GM12878 (cell line): ENCODE measurements around the gene FUZ. TPM values are rescaled to one million over a fixed set of nuclear protein-coding genes. Genes with fewer than 3 reads are reported as not detected.
A peak's percentile ranks its signal among the peaks of the same experiment; 100 is the strongest.

Source experiments
- ATAC-seq: fragments of 200-7000 bp; cut with Tn5 transposase; 3 replicates; pipeline ENCODE4 v1.9.1; 2020; ENCODE audit warnings: mild to moderate bottlenecking, moderate library complexity
- BruUV-seq: library from RNA; stranded (reverse); fragments of 400-500 nt; replicated peaks from 2 replicates; lab custom pipeline; 2021; lab: Mats Ljungman, UMichigan
- CTCF ChIA-PET: fragments of 300-600 bp; sonication (Branson Sonifier 250); formaldehyde crosslinking; extraction: SDS; loops from one replicate; lab custom pipeline; 2021; ENCODE audit warnings: inconsistent platforms; lab: Yijun Ruan, JAX
- POLR2A ChIA-PET: fragments of 350-600 bp; formaldehyde crosslinking; extraction: SDS; loops from one replicate; lab custom pipeline; 2021; ENCODE audit warnings: inconsistent platforms; lab: Charles Lee
- RAD21 ChIA-PET: fragments of 300-600 bp; sonication (Branson Sonifier 250); formaldehyde crosslinking; loops from one replicate; lab custom pipeline; 2023; ENCODE audit warnings: antibody characterized with exemption; ENCODE audit not compliant: unreplicated experiment; lab: Charles Lee
- SMC1A ChIA-PET: fragments of 300-600 bp; sonication (Branson Sonifier 250); formaldehyde crosslinking; loops from one replicate; lab custom pipeline; 2023; ENCODE audit not compliant: unreplicated experiment, uncharacterized antibody; lab: Charles Lee
- DNase-seq: peaks from one replicate; pipeline ENCODE4 v3.0.0-alpha.2; 2011; ENCODE audit warnings: low read depth, low spot score
- FAIRE-seq: peaks from 3 replicates; lab custom pipeline; 2011; peaks lifted over from hg19 to GRCh38; lab: Jason Lieb, UNC
- H2AFZ ChIP-seq: 2 replicates; pipeline ENCODE4 v1.6.0; 2011; ENCODE audit warnings: low read depth, low read length, control low read depth; ENCODE audit not compliant: control insufficient read depth
- H3K27ac ChIP-seq: 2 replicates; pipeline ENCODE4 v1.5.1; 2011; ENCODE audit warnings: control low read depth; ENCODE audit not compliant: control insufficient read depth, insufficient read depth
- H3K27me3 ChIP-seq, 2 experiments: replicated peaks in 1 of 2; 2 replicates each; pipeline versions ENCODE4 v1.6.0 to v1.6.1; 2011; ENCODE audit warnings: low read length in 1 of 2; ENCODE audit not compliant: control insufficient read depth in 2 of 2, insufficient read depth in 2 of 2
- H3K36me3 ChIP-seq, 2 experiments: 2 replicates each; pipeline ENCODE4 v1.5.1; 2011; ENCODE audit warnings: low read length in 1 of 2; ENCODE audit not compliant: control insufficient read depth in 2 of 2, insufficient read depth in 2 of 2
- H3K4me1 ChIP-seq: 2 replicates; pipeline ENCODE4 v1.6.1; 2011; ENCODE audit warnings: mild to moderate bottlenecking, low read length, moderate library complexity, mixed read lengths; ENCODE audit not compliant: control insufficient read depth, insufficient read depth
- H3K4me2 ChIP-seq: 2 replicates; pipeline ENCODE4 v1.6.0; 2011; ENCODE audit warnings: control low read depth; ENCODE audit not compliant: control insufficient read depth, insufficient read depth
- H3K4me3 ChIP-seq: fragments of 200-600 bp; sonication (generic); 2 replicates; pipeline ENCODE4 v1.5.1; 2016
- H3K79me2 ChIP-seq: 2 replicates; pipeline ENCODE4 v1.6.0; 2011; ENCODE audit warnings: low read length; ENCODE audit not compliant: control insufficient read depth, insufficient read depth
- H3K9ac ChIP-seq: 2 replicates; pipeline ENCODE4 v1.8.0; 2011; ENCODE audit warnings: low read length, control low read depth, mixed read lengths; ENCODE audit not compliant: control insufficient read depth, insufficient read depth
- H3K9me3 ChIP-seq: replicated peaks from 3 replicates; pipeline ENCODE4 v1.5.1; 2011; ENCODE audit warnings: mild to moderate bottlenecking, low read length; ENCODE audit not compliant: control insufficient read depth, insufficient read depth
- H4K20me1 ChIP-seq: 2 replicates; pipeline ENCODE4 v1.6.0; 2011; ENCODE audit not compliant: control insufficient read depth, insufficient read depth
- MXI1 ChIP-seq: fragments of 150-350 bp; IDR thresholded peaks from 2 replicates; pipeline ENCODE4 v1.6.1; 2011; ENCODE audit warnings: low read depth, mild to moderate bottlenecking, inconsistent platforms, low read length, improper control_type of control experiment
- NRF1 ChIP-seq: conservative IDR thresholded peaks from 2 replicates; pipeline ENCODE4 v1.6.1; 2011; ENCODE audit warnings: mild to moderate bottlenecking, low read depth, low read length, improper control_type of control experiment
- POLR2A ChIP-seq: IDR thresholded peaks from 2 replicates; pipeline ENCODE4 v1.6.1; 2011; ENCODE audit warnings: low read depth, mild to moderate bottlenecking, low read length
- RBBP5 ChIP-seq: fragments of 200-600 bp; sonication (generic); conservative IDR thresholded peaks from 2 replicates; pipeline ENCODE4 v1.6.1; 2016
- STAT1 ChIP-seq: fragments of 450-650 bp; conservative IDR thresholded peaks from 2 replicates; pipeline ENCODE4 v1.6.1; 2014; ENCODE audit warnings: antibody characterized with exemption, mild to moderate bottlenecking
- STAT3 ChIP-seq: IDR thresholded peaks from 2 replicates; pipeline ENCODE4 v1.6.1; 2011; ENCODE audit warnings: low read depth, low read length, improper control_type of control experiment
- YBX1 ChIP-seq: fragments of 450-650 bp; IDR thresholded peaks from 2 replicates; pipeline ENCODE4 v1.6.1; 2016; ENCODE audit warnings: antibody characterized with exemption
- WGBS: methylation state at CpG from one replicate; pipeline ENCODE4 v1.1.6; 2016; ENCODE audit warnings: low lambda C conversion rate; ENCODE audit not compliant: insufficient replicate concordance, insufficient coverage; ENCODE audit errors: missing lambda C conversion rate; 5-methylcytosine and 5-hydroxymethylcytosine counted together
- in situ Hi-C: fragments of 300-500 bp; cut with MboI; formaldehyde crosslinking; loops from 9 replicates; pipeline ENCODE4 v1.14.3; 2018; ENCODE audit warnings: mixed read lengths
- intact Hi-C: fragments of 100-400 bp; cut with micrococcal nuclease; formaldehyde crosslinking; loops from one replicate; pipeline ENCODE4 v1.14.2; 2022; ENCODE audit not compliant: unreplicated experiment
- polyA plus RNA-seq, 11 experiments: library from polyadenylated mRNA; depleted of rRNA in 4 of 11; unstranded in 6 of 11; stranded (reverse) in 5 of 11; fragments of >200 nt; fragmentation: Nextera tagmentation in 4 of 11; fragmentation: Illumina TruSeq in 1 of 11; extraction: Ambion mirVana in 4 of 11; extraction: Trizol in 1 of 11; gene quantifications; 1 replicate in 1 of 11; 2 replicates in 10 of 11; pipeline versions ENCODE4 v1.2.1 to v1.2.3, GENCODE V29; 2011 to 2016; ENCODE audit warnings: inconsistent platforms in 2 of 11, missing spikeins in 2 of 11, low read depth in 1 of 11
- total RNA-seq, 4 experiments: library from RNA; depleted of rRNA in 3 of 4; stranded (reverse); fragments of >200 nt in 3 of 4; fragmentation: Illumina TruSeq in 1 of 4; extraction: Trizol in 1 of 4; gene quantifications; 2 replicates each; pipeline versions ENCODE4 v1.2.1 to v1.2.3, GENCODE V29; 2013 to 2021
- TF ChIP-seq, protein P1 (sequence below), 3 experiments: IDR thresholded peaks in 2 of 3; conservative IDR thresholded peaks in 1 of 3; 2 replicates each; pipeline ENCODE4 v1.5.1; 2011; ENCODE audit warnings: low read depth in 3 of 3, low read length in 3 of 3, mild to moderate bottlenecking in 3 of 3, control low read depth in 2 of 3, moderate library complexity in 2 of 3, inconsistent platforms in 1 of 3, mixed read lengths in 1 of 3; ENCODE audit not compliant: control insufficient read depth in 2 of 3, insufficient read depth in 1 of 3; ENCODE audit errors: extremely low read depth in 1 of 3
- TF ChIP-seq, protein P2 (sequence below): IDR thresholded peaks from 2 replicates; pipeline ENCODE4 v1.6.1; 2011; ENCODE audit warnings: mild to moderate bottlenecking, low read depth, low read length, moderate library complexity; ENCODE audit not compliant: insufficient replicate concordance
- TF ChIP-seq, protein P3 (sequence below): fragments of 450-650 bp; IDR thresholded peaks from 2 replicates; pipeline ENCODE4 v1.6.1; 2017; ENCODE audit warnings: borderline replicate concordance
- TF ChIP-seq, protein P4 (sequence below): fragments of 450-650 bp; IDR thresholded peaks from 2 replicates; pipeline ENCODE4 v1.6.1; 2017; ENCODE audit warnings: mild to moderate bottlenecking, moderate library complexity

Gene FUZ
- total and polyA plus RNA-seq, 10 of the 15 experiments (the other 5 are each of a cell fraction or from before 2014, with no cell fraction given), result 0.18 to 11.5 (median 8.8) TPM

DNA sequence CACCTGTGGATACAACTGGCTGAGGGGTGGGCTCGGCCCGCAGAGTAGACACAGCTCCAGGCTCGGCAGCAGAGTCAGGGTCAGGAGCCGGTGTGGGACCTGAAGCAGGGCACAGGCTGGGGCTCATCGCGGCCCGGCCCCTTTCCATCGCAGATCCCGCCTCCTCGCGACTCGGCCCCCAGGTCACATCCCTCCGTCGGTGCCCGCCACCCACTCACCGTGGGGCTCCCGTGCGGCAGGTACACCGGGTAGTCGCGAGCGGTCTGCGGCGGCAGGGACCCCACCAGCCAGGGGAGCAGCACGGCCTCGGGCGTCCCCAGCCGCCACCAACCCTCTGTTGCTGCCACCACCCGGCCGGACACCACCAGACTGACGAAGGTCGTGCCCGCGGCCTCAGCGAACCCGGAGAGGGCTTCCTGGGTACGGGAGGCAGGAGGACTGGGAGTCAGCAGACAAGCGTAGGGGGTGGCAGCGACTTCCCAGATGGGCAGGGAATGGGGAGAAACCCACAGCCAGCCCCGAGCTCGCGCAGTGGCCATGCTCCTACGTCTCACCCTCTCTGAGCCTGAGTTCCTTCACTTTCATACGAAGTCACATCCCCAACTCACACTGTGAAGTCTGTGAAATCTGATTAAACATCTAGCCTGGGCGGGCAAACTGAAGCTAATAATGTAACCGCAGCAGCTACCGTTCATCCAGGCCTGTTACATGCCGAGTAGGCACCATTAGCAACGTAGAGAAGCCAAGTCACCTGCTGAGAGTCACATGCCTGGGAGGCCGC lies 3.7 kb downstream of the FUZ start:
- Histone ChIP-seq H3K4me3 (peak overlapping the region; percentile 60; the same call in 1 of the 2 replicates), H3K79me2 (no peaks in the 10 kb centered on the region), H3K9me3 (no peaks in the 10 kb centered on the region), H3K4me2 (peak overlapping the region; percentile 87), H2AFZ (peak overlapping the region; percentile 67), H3K4me1 (peaks cover 7% of the 10 kb centered on the region; the same call in 1 of the 2 replicates), H4K20me1 (no peaks in the 10 kb centered on the region), H3K27ac (no peak overlapping the region), H3K36me3 (peaks cover 3% of the 10 kb centered on the region in 2 experiments; a peak in 3 of 4 replicates), H3K27me3 (no peaks in the 10 kb centered on the region), H3K9ac (no peak overlapping the region)
- BruUV-seq, result no TSS peak
- ChIA-PET POLR2A (interaction anchor here (0.7 to 1.4 kb wide), 3 partner anchors 43 to 145 kb away, joined by 3 to 5 read pairs (median 5); partner anchors contain the start of gene AP2A1), CTCF (interaction anchor here (1.0 to 1.8 kb wide), 4 partner anchors 26 to 129 kb away, joined by 3 to 5 read pairs (median 4); no protein-coding TSS in a partner anchor), RAD21 (interaction anchor here (1.3 to 1.4 kb wide), 3 partner anchors 39 to 91 kb away, joined by 3 to 4 read pairs (median 3); no protein-coding TSS in a partner anchor), SMC1A (interaction anchor here (0.8 to 2.0 kb wide), 2 partner anchors 41 to 95 kb away, joined by 3 to 4 read pairs; partner anchors contain the start of gene PTOV1)
- intact Hi-C loops, result loop anchor here (5.0 kb wide), 1 partner anchor 42 kb away; the partner anchor contains the start of gene AP2A1
- in situ Hi-C loops, result no loop called here
- DNase-seq, result no peak
- 28% methylated on average over 50 of the region's 50 CpGs for WGBS
- FAIRE-seq, result no peak
- peak; percentile 66 for ATAC-seq
- no peak for TF ChIP-seq NRF1
- TF ChIP-seq STAT1, result no peak
- TF ChIP-seq, protein P1, sequence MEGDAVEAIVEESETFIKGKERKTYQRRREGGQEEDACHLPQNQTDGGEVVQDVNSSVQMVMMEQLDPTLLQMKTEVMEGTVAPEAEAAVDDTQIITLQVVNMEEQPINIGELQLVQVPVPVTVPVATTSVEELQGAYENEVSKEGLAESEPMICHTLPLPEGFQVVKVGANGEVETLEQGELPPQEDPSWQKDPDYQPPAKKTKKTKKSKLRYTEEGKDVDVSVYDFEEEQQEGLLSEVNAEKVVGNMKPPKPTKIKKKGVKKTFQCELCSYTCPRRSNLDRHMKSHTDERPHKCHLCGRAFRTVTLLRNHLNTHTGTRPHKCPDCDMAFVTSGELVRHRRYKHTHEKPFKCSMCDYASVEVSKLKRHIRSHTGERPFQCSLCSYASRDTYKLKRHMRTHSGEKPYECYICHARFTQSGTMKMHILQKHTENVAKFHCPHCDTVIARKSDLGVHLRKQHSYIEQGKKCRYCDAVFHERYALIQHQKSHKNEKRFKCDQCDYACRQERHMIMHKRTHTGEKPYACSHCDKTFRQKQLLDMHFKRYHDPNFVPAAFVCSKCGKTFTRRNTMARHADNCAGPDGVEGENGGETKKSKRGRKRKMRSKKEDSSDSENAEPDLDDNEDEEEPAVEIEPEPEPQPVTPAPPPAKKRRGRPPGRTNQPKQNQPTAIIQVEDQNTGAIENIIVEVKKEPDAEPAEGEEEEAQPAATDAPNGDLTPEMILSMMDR (IDR thresholded peaks at IDR 0.05 in 2 of 3, conservative IDR thresholded peaks at IDR 0.05 in 1 of 3; ENCODE audit: control insufficient read depth in 2 of 3, extremely low read depth in 1 of 3, insufficient read depth in 1 of 3, low read depth in 3 of 3, low read length in 3 of 3), result peak in 2 of 3 experiments; percentile 27 to 32; a peak in 2 of 6 replicates
- TF ChIP-seq YBX1, result no peak
- TF ChIP-seq, protein P2, sequence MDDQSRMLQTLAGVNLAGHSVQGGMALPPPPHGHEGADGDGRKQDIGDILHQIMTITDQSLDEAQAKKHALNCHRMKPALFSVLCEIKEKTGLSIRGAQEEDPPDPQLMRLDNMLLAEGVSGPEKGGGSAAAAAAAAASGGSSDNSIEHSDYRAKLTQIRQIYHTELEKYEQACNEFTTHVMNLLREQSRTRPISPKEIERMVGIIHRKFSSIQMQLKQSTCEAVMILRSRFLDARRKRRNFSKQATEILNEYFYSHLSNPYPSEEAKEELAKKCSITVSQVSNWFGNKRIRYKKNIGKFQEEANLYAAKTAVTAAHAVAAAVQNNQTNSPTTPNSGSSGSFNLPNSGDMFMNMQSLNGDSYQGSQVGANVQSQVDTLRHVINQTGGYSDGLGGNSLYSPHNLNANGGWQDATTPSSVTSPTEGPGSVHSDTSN, result no peak
- TF ChIP-seq POLR2A, result 0 out of 2 replicates have a peak, but pooled peaks have one; percentile 19
- no peak for TF ChIP-seq RBBP5
- no peak for TF ChIP-seq STAT3
- TF ChIP-seq, protein P3, sequence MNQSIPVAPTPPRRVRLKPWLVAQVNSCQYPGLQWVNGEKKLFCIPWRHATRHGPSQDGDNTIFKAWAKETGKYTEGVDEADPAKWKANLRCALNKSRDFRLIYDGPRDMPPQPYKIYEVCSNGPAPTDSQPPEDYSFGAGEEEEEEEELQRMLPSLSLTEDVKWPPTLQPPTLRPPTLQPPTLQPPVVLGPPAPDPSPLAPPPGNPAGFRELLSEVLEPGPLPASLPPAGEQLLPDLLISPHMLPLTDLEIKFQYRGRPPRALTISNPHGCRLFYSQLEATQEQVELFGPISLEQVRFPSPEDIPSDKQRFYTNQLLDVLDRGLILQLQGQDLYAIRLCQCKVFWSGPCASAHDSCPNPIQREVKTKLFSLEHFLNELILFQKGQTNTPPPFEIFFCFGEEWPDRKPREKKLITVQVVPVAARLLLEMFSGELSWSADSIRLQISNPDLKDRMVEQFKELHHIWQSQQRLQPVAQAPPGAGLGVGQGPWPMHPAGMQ, result no peak
- no peak for TF ChIP-seq MXI1
- TF ChIP-seq, protein P4, sequence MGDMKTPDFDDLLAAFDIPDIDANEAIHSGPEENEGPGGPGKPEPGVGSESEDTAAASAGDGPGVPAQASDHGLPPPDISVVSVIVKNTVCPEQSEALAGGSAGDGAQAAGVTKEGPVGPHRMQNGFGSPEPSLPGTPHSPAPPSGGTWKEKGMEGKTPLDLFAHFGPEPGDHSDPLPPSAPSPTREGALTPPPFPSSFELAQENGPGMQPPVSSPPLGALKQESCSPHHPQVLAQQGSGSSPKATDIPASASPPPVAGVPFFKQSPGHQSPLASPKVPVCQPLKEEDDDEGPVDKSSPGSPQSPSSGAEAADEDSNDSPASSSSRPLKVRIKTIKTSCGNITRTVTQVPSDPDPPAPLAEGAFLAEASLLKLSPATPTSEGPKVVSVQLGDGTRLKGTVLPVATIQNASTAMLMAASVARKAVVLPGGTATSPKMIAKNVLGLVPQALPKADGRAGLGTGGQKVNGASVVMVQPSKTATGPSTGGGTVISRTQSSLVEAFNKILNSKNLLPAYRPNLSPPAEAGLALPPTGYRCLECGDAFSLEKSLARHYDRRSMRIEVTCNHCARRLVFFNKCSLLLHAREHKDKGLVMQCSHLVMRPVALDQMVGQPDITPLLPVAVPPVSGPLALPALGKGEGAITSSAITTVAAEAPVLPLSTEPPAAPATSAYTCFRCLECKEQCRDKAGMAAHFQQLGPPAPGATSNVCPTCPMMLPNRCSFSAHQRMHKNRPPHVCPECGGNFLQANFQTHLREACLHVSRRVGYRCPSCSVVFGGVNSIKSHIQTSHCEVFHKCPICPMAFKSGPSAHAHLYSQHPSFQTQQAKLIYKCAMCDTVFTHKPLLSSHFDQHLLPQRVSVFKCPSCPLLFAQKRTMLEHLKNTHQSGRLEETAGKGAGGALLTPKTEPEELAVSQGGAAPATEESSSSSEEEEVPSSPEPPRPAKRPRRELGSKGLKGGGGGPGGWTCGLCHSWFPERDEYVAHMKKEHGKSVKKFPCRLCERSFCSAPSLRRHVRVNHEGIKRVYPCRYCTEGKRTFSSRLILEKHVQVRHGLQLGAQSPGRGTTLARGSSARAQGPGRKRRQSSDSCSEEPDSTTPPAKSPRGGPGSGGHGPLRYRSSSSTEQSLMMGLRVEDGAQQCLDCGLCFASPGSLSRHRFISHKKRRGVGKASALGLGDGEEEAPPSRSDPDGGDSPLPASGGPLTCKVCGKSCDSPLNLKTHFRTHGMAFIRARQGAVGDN, result 0 out of 2 replicates have a peak, but pooled peaks have one; percentile 34
